ENCODE results near the gene SRGAP3.

Gene SRGAP3

GRCh38 chr3:9008550-9009255 lies 240.7 kb downstream of the SRGAP3 start:
- ATAC-seq: no peak

DNA sequence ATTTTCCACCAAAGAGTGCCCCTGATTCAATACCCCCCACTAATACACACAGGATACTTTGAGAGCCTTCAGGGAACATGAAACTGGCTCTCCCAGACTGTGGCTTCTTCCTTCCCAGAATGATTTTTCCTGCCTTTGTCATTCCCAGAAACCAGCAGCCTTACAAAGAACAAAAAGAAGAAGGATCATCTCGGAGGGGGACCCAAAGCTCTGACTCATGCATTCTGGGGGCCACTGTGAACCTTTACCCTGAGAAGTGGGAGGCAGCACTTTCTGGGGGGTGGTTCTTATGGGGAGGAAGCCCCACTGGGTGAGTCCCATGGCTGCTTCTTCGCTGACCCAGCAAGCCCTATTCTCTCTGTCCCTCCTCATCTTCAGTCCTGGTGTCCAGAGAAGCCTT lies 241.5 kb downstream of the SRGAP3 start:
- ATAC-seq: no peak

- ATAC-seq: no peak
Measured at GRCh38 chr3:9007213-9007612, 242.2 kb downstream of the SRGAP3 start.

DNA sequence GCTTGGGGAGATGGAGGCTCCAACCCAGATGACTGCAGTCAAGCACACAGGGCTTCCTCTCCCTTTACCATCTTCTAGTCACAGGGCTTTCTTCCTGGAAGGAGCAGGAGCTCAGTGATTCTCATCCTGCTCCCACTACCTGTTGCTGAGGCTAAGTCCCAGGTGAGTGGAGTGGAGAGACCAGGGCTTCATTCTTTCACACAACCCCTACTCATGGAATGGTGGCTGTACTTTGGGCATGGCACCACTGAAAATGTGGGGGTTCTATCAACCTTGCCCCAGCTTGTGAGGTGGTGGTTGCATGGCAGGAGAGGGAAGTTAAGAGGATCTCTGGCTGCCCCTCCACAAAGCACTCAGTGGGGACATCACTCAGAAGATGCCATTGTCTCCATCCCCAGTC lies 249.4 kb downstream of the SRGAP3 start:
- no peak for ATAC-seq

GRCh38 chr3:8997151-8997550 lies 252.3 kb downstream of the SRGAP3 start:
- ATAC-seq: no peak

- ATAC-seq: no peak
Measured at GRCh38 chr3:8996681-8997121, 252.7 kb downstream of the SRGAP3 start.

- no peak for ATAC-seq
Measured at GRCh38 chr3:8996216-8996615, 253.2 kb downstream of the SRGAP3 start.

GRCh38 chr3:8994226-8994625 lies 255.2 kb downstream of the SRGAP3 start:
- no peak for ATAC-seq

DNA sequence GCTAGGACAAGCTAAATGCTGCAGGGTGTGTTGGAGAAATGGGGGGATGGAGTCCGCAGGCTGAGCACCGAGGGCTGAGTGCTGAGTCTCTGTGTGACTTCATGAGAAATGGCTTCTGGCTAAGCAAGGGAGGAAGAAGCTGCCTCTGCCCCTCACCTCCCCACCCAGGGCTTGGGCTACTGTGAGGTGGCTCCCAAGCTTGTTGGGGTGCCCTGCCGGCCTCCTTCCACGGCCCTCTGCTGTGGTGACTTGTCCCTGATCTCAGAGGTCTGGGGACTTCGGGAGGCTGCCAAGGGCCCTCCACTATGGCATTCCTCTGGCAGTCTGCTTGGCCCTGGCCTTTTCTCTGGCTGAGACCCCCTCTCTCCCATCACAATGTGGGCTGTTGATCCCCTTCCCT lies 256.1 kb downstream of the SRGAP3 start:
- no peak for ATAC-seq

DNA sequence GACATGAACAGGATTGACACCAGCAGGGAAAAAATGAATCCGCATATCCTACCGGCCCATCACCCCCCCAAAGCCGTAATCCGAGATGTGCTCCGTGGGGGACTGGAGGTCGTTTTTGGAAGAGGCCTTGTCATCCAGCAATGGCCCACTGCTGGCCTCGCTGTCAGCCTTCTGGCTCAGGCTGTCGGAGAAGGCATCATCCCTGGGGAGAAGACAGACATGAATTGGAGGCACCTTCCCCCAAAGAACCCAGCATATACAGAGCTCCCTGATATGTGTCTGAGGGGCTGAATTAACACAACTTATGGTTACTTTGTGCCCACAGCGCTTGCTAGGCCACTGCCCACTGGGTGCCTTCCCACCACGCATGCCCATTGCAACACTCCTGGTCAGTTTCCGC lies 256.6 kb downstream of the SRGAP3 start:
- no peak for ATAC-seq

DNA sequence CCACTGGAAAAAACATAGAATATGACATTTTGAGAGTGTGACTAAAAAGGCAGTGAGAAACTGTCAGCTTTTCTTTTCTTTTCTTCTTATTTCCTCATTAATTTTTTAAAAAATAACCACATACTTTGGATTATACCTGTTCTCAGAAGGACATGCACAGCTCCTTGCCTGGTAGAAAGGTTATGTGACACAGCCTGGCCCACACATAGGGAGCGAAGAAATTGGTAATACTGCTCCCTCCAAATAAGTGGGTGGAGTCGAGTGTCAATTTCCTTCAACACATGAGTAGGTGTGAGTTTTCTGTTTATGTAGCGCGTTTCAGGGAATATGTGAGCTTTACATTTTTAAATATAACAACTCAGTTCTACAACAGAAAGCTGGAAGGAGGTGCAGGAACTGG lies 257.2 kb downstream of the SRGAP3 start:
- no peak for ATAC-seq

GRCh38 chr3:8990266-8991215 lies 258.9 kb downstream of the SRGAP3 start:
- ATAC-seq: no peak

- ATAC-seq: no peak
Measured at GRCh38 chr3:8988791-8989558, 260.5 kb downstream of the SRGAP3 start.

DNA sequence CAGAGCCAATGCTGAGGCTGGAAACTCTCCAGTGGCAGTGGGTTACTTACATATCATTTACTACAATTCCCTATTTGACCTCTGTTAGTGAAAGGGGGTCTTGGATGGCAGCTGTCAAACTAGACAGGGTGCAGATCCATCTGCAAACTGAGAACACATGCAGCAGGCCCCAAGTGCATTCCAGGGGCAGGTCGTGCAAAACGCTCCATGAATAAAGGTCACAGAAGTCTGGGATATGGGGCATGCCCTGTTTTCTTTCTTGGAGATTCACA lies 261.1 kb downstream of the SRGAP3 start:
- ATAC-seq: no peak

DNA sequence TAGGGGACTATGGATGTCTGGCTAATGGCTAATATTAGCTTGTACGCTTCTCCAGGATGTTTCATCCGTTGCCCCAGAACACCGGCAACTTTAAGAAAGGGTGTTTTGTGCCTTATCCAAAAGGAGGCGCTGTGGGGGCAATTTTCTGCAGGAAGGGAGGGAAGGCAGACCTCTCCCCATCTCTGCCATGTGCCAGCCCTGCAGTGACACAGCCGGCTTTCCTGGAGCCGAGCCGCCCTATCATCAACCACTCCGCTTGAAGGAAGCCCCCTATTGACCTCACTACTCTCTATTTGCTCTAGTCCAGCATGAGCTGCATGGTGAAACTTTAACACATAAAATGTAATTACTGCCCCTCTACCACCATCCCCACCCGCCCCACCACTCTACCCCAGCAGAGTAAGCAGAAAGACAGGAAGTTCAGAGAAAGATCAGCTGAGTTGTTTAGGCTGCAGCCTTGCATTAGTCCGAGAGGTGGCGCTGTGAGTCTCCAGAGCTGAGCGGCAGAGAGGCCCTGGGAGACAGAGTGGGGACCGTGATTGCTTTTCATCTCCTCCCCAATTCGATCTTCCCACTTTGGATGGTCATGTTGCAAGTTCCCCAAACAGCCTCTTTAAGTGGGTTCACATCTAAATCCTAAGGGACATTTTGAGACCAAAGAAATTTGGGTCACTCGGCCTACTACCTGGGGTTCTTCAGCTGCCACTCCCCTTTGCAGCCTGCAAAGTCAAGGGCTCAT lies 261.6 kb downstream of the SRGAP3 start:
- peak; percentile 64 to 78 for ATAC-seq

GRCh38 chr3:8987226-8987625 lies 262.2 kb downstream of the SRGAP3 start:
- ATAC-seq: no peak

DNA sequence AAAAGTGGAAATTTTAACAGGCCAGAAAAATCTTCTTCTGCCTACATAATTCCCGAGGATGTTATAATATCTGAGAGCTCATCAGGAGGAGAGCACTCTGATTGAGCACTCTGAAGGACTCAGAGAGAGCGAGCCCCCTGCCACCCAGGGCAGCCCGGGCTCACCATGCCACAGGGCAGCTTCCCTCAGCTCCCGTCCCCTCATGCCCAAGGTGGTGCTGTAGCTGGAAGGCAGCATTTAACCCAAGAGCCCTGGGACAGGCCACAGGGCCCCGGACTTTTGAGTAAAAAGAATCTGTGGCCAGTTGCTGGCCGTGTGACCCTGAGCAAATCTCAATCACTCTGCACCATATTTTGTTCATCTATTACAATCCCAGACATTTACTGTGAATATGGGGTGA lies 262.7 kb downstream of the SRGAP3 start:
- ATAC-seq: no peak

GRCh38 chr3:8985876-8986275 lies 263.6 kb downstream of the SRGAP3 start:
- no peak for ATAC-seq

GRCh38 chr3:8985411-8985831 lies 264.0 kb downstream of the SRGAP3 start:
- ATAC-seq: no peak

GRCh38 chr3:8984526-8984925 lies 264.9 kb downstream of the SRGAP3 start:
- ATAC-seq: no peak

DNA sequence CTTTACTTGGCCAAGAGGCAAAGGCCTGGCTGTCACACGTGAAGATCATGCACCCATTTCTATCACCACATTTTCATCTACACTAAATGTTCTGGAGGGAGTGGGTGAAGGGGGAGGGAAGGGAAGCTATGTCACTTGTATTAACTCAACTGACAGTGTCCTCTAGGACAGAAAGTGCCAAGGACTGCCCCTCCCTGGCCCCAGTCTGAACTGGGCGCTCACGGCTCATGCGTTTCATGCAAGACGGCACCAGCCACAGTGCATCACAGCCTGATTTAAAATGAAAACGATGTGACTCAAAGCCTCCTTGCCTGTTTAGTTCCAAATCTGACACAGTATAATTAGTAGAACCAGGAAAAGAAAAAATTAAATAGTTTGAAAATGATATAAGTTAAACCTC lies 265.4 kb downstream of the SRGAP3 start:
- ATAC-seq: no peak

DNA sequence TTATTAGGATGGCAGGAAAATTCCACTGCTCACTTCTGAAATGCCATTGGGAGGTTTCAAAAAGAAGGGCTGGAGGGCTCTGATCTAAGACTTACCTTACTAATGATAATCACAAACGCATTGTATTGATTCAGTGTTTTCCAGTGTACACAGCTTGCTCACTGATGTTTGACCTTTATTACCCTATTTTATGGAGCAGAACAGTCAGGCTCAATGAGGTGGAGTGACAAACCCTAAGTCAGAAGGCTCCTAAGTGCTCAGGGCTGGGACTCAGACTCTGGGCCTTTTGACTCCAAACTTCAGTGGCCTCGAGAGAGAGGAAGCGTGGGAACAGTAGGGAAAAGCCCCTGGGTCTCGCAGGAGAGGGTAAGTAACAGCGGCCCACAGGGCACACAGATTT lies 265.9 kb downstream of the SRGAP3 start:
- no peak for ATAC-seq

DNA sequence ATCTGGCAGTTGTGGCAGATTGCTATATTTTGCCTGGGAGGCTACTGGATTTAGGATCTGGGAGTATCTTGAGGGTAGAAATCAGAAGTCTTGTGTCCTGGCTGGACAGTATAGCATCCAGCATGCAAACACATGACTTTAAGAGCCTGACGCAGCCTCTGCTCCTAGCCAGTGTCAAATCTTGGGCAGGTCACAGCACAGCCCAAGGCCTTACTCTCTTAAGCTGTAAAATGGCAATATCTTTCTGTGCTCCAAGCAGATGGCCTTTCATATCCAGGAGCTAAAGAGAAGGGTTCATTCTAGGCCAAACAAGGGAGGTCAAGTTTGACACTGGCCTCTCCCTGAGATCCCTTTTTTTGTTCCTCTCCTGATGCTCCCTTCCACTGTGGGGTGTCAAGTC lies 266.4 kb downstream of the SRGAP3 start:
- ATAC-seq: no peak
